ENCODE data around the gene ANKRD60. TPM values are rescaled to one million over a fixed set of nuclear protein-coding genes. Genes with fewer than 3 reads are reported as not detected.

Gene ANKRD60
- total and polyA plus RNA-seq, 8 donors = not detected

DNA sequence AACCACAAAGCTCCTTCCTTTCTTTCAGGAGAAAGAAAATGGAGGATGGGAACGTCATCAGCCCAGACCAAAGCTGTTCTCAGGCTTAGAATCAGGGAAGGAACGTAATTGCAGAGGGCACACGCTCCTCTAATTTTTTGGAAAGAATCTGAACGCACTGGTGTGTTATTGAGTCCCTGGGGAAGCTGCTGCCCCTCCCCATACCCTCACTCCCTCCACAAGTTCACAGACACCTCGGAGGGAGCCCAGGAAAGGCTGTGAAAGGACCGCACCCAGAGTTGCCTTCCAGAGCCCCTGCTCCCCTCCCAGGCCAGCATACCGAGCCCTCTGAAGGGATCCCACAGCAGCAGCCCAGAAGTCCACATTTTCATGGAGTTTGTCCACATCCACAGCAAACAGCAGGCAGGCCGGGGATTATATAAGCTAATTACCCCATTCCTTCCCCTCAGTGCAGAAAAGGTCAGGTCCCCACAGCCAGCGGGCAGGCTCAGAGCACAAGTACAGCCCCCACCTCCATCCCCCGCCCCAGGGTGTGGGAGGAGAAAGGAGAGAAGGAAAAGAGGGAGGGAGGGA is 53.7 kb downstream of the ANKRD60 start:
- TF ChIP-seq, protein P1, sequence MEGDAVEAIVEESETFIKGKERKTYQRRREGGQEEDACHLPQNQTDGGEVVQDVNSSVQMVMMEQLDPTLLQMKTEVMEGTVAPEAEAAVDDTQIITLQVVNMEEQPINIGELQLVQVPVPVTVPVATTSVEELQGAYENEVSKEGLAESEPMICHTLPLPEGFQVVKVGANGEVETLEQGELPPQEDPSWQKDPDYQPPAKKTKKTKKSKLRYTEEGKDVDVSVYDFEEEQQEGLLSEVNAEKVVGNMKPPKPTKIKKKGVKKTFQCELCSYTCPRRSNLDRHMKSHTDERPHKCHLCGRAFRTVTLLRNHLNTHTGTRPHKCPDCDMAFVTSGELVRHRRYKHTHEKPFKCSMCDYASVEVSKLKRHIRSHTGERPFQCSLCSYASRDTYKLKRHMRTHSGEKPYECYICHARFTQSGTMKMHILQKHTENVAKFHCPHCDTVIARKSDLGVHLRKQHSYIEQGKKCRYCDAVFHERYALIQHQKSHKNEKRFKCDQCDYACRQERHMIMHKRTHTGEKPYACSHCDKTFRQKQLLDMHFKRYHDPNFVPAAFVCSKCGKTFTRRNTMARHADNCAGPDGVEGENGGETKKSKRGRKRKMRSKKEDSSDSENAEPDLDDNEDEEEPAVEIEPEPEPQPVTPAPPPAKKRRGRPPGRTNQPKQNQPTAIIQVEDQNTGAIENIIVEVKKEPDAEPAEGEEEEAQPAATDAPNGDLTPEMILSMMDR (IDR thresholded peaks at IDR 0.05) = no peak
- H3K4me1 ChIP-seq = peaks cover 0 to 7% (median 0%) of the 10 kb centered on the region in 3 donors
- 45 to 56% methylated on average over 10 of the region's 10 CpGs for WGBS, 2 donors
- no peak for FAIRE-seq
- peak in 1 of 4 donors; percentile 34 for ATAC-seq
- no peaks in the 10 kb centered on the region for H3K36me3 ChIP-seq
- H3K4me3 ChIP-seq = no peak overlapping the region
- no peaks in the 10 kb centered on the region for H3K9me3 ChIP-seq
- intact Hi-C loops (cut with DNase I) = loop anchor here in 2 of 3 donors (10.0 kb wide), 1 partner anchor 520 kb away; no protein-coding TSS in a partner anchor
- DNase-seq = no peak
- H3K27me3 ChIP-seq = no peaks in the 10 kb centered on the region
- no peak overlapping the region for H3K27ac ChIP-seq

DNA sequence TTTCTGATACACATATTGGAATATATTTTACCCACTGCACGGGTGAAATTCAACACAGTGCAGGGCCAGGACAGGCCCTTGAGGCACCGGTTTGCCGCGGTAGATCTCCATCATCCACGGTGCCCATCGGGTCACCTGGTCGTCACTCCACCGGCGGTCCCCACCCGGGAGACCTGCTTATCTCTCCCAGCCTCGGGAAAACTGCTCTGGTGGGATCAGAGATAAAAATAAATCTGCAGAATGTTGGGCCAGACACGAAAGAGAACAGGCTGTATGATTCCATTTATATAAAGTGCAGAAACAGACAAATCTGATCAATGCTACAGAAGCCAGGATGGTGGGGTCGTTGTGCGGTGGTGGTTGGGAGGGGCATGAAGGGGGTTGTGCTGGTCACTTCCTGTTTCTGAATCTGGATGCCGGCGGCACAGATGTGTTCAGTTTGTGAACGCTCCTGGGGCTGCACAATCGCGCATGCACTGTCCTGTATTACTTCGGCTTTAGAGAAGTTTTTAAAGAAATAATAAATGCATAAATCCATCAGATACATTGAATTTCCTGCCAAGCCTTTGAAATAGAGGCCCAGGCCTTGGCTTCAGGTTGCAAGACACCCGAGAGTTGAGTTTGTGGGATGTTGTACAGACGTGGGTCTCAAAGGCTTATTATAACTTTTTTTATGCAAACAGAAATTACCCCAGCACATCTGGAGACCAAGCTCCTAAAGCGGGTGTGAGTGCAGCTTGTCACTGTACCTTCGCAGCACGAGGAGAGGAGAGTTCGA is 54.3 kb downstream of the ANKRD60 start:
- FAIRE-seq (no peak), DNase-seq (no peak), ATAC-seq (no peak)
- no peak overlapping the region for H3K27ac ChIP-seq
- no peak overlapping the region for H3K4me3 ChIP-seq
- 52 to 65% methylated on average over 26 of the region's 26 CpGs for WGBS, 2 donors
- no peaks in the 10 kb centered on the region for H3K36me3 ChIP-seq
- no peaks in the 10 kb centered on the region for H3K9me3 ChIP-seq
- H3K4me1 ChIP-seq = peaks cover 0 to under 1% (median 0%) of the 10 kb centered on the region in 3 donors
- H3K27me3 ChIP-seq = no peaks in the 10 kb centered on the region
- TF ChIP-seq, protein P1 (IDR thresholded peaks at IDR 0.05) = no peak
- intact Hi-C loops (cut with DNase I) = loop anchor here in 2 of 3 donors (10.0 kb wide), 1 partner anchor 519 kb away; no protein-coding TSS in a partner anchor

DNA sequence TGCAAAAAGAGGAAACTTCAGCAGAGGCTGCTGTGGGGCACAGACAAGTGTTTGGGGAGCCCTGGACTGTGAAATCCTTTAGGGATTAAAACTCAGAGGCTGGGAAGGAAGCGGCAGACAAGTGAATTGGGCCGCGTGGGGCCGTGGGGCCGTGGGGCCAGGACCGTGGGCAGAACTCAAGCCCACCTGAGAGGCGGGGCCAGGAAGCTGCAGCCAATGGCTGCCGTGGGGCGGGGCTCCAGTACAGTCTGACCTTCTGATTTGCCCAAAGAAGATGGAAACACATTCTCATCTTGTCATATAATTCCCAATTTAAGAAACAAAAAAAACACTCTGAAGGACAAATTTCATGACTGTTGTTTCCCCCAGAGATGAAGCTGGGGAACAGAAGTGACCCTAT is 55.4 kb downstream of the ANKRD60 start:
- Histone ChIP-seq H3K27ac (no peak overlapping the region), H3K4me3 (no peak overlapping the region), H3K4me1 (no peaks in the 10 kb centered on the region), H3K36me3 (no peaks in the 10 kb centered on the region), H3K27me3 (no peaks in the 10 kb centered on the region), H3K9me3 (no peaks in the 10 kb centered on the region)
- DNase-seq (no peak), FAIRE-seq (no peak), ATAC-seq (no peak)
- TF ChIP-seq, protein P1 (IDR thresholded peaks at IDR 0.05) = no peak
- 71 to 84% methylated on average over 9 of the region's 9 CpGs for WGBS, 2 donors
- intact Hi-C loops (cut with DNase I) = loop anchor here in 2 of 3 donors (10.0 kb wide), 1 partner anchor 518 kb away; no protein-coding TSS in a partner anchor

DNA sequence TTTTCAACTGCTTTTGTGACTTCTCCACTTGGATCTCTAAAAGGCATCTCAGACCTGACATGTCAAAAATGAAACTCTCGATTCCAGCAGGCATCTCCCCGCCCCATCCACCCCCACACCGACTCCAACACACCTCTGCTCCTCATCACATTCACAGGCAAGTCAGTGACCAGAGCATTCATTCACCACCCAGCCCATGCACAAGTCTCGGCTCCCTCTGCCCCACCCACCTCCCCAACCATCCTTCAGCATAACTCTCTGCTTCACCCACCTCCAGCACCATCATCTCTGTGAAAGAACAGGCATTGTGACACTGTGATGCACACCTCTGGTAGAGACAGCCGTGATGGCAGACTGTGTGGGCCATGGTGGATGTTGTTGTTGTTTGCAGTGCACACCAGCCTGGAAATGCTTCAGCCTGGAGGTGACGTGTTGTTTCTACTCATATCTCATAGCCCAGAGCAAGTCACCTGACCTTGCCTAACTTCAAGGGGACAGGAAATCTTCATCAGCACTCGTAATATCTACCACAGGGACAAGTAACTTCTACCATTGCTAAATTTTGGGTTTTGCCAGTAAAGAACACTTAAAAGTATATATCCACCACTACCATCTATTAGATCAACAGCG is 56.5 kb downstream of the ANKRD60 start:
- Histone ChIP-seq H3K4me3 (no peak overlapping the region), H3K9me3 (no peaks in the 10 kb centered on the region), H3K27ac (no peak overlapping the region), H3K27me3 (no peaks in the 10 kb centered on the region), H3K36me3 (no peaks in the 10 kb centered on the region), H3K4me1 (no peaks in the 10 kb centered on the region)
- TF ChIP-seq, protein P1 (IDR thresholded peaks at IDR 0.05) = no peak
- FAIRE-seq (no peak), DNase-seq (no peak), ATAC-seq (no peak)
- 60 to 73% methylated on average over 8 of the region's 8 CpGs for WGBS, 2 donors
- intact Hi-C loops (cut with DNase I) = loop anchor here in 2 of 3 donors (10.0 kb wide), 1 partner anchor 517 kb away; no protein-coding TSS in a partner anchor
